ENCODE measurements around the gene UBE2F. TPM values are rescaled to one million over a fixed set of nuclear protein-coding genes. Genes with fewer than 3 reads are reported as not detected.

The UBE2F gene
- total and polyA plus RNA-seq, 2 of the 13 experiments (the other 11 are each of a cell fraction or from before 2014, with no cell fraction given): 35.4 to 73.1 TPM

DNA sequence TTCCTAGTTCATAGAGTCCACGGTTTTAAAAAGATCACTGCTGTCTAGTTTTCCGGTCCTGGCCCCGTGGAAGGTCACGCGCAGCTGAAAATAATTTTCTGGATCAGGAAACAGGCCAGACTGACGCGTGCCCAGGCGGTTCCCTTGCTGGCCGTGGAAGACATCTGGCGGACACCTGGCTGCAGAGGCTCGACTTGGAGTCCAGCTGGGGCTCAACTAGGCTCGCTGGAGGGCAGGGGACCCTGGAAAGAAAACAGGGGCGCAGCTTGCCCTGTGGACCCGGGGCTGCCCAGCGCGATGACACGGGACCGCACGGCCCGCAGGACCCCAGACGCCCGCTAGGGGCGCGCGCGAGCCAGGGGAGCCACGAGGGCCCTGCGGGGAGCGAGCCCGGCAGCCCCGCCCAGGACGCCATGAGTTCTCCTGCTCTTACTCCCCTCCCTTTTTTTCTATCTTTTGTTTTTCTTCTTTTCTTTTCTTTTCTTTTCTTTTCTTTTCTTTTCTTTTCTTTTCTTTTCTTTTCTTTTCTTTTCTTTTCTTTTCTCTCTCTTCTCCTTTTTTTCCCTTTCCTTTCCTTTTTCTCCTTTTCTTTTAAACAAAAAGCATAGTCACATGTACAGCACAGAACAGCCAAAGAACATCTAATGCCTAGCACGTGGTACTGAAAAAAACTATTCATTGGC is 43.2 kb upstream of the UBE2F start (continued):
- TF ChIP-seq, protein P1, sequence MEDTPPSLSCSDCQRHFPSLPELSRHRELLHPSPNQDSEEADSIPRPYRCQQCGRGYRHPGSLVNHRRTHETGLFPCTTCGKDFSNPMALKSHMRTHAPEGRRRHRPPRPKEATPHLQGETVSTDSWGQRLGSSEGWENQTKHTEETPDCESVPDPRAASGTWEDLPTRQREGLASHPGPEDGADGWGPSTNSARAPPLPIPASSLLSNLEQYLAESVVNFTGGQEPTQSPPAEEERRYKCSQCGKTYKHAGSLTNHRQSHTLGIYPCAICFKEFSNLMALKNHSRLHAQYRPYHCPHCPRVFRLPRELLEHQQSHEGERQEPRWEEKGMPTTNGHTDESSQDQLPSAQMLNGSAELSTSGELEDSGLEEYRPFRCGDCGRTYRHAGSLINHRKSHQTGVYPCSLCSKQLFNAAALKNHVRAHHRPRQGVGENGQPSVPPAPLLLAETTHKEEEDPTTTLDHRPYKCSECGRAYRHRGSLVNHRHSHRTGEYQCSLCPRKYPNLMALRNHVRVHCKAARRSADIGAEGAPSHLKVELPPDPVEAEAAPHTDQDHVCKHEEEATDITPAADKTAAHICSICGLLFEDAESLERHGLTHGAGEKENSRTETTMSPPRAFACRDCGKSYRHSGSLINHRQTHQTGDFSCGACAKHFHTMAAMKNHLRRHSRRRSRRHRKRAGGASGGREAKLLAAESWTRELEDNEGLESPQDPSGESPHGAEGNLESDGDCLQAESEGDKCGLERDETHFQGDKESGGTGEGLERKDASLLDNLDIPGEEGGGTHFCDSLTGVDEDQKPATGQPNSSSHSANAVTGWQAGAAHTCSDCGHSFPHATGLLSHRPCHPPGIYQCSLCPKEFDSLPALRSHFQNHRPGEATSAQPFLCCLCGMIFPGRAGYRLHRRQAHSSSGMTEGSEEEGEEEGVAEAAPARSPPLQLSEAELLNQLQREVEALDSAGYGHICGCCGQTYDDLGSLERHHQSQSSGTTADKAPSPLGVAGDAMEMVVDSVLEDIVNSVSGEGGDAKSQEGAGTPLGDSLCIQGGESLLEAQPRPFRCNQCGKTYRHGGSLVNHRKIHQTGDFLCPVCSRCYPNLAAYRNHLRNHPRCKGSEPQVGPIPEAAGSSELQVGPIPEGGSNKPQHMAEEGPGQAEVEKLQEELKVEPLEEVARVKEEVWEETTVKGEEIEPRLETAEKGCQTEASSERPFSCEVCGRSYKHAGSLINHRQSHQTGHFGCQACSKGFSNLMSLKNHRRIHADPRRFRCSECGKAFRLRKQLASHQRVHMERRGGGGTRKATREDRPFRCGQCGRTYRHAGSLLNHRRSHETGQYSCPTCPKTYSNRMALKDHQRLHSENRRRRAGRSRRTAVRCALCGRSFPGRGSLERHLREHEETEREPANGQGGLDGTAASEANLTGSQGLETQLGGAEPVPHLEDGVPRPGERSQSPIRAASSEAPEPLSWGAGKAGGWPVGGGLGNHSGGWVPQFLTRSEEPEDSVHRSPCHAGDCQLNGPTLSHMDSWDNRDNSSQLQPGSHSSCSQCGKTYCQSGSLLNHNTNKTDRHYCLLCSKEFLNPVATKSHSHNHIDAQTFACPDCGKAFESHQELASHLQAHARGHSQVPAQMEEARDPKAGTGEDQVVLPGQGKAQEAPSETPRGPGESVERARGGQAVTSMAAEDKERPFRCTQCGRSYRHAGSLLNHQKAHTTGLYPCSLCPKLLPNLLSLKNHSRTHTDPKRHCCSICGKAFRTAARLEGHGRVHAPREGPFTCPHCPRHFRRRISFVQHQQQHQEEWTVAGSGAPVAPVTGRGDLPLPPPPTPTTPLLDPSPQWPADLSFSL (CRISPR knock-in tag; IDR thresholded peaks at IDR 0.05): no peak
- TF ChIP-seq, protein P2, sequence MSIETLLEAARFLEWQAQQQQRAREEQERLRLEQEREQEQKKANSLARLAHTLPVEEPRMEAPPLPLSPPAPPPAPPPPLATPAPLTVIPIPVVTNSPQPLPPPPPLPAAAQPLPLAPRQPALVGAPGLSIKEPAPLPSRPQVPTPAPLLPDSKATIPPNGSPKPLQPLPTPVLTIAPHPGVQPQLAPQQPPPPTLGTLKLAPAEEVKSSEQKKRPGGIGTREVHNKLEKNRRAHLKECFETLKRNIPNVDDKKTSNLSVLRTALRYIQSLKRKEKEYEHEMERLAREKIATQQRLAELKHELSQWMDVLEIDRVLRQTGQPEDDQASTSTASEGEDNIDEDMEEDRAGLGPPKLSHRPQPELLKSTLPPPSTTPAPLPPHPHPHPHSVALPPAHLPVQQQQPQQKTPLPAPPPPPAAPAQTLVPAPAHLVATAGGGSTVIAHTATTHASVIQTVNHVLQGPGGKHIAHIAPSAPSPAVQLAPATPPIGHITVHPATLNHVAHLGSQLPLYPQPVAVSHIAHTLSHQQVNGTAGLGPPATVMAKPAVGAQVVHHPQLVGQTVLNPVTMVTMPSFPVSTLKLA (IDR thresholded peaks at IDR 0.05): peak; percentile 71
- TF ChIP-seq ZNF20 (CRISPR knock-in tag; IDR thresholded peaks at IDR 0.05): no peak
- peak; percentile 35; the same call in 1 of the 2 replicates for TF ChIP-seq POGZ (CRISPR knock-in tag; IDR thresholded peaks at IDR 0.05)
- no peak for TF ChIP-seq ZMYM3 (CRISPR knock-in tag; IDR thresholded peaks at IDR 0.05)
- no peak for TF ChIP-seq KAT8 (CRISPR knock-in tag; IDR thresholded peaks at IDR 0.05)
- TF ChIP-seq, protein P3, sequence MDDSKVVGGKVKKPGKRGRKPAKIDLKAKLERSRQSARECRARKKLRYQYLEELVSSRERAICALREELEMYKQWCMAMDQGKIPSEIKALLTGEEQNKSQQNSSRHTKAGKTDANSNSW (CRISPR knock-in tag; IDR thresholded peaks at IDR 0.05; ENCODE audit: borderline replicate concordance): no peak
- TF ChIP-seq NPAS2 (CRISPR knock-in tag; IDR thresholded peaks at IDR 0.05; ENCODE audit: borderline replicate concordance): no peak
- TF ChIP-seq NFE2L2 (IDR thresholded peaks at IDR 0.05; ENCODE audit: low read length): no peak
- no peak for TF ChIP-seq CBX2 (IDR thresholded peaks at IDR 0.05; ENCODE audit: low read depth, low read length)
- TF ChIP-seq CBX2 (CRISPR knock-in tag; IDR thresholded peaks at IDR 0.05; ENCODE audit: low read depth): no peak; the same call in 1 of the 2 replicates
- no peak for TF ChIP-seq ARHGAP35 (CRISPR knock-in tag; IDR thresholded peaks at IDR 0.05; ENCODE audit: borderline replicate concordance)
- TF ChIP-seq MAF1 (CRISPR knock-in tag; IDR thresholded peaks at IDR 0.05; ENCODE audit: borderline replicate concordance): no peak
- TF ChIP-seq, protein P4, sequence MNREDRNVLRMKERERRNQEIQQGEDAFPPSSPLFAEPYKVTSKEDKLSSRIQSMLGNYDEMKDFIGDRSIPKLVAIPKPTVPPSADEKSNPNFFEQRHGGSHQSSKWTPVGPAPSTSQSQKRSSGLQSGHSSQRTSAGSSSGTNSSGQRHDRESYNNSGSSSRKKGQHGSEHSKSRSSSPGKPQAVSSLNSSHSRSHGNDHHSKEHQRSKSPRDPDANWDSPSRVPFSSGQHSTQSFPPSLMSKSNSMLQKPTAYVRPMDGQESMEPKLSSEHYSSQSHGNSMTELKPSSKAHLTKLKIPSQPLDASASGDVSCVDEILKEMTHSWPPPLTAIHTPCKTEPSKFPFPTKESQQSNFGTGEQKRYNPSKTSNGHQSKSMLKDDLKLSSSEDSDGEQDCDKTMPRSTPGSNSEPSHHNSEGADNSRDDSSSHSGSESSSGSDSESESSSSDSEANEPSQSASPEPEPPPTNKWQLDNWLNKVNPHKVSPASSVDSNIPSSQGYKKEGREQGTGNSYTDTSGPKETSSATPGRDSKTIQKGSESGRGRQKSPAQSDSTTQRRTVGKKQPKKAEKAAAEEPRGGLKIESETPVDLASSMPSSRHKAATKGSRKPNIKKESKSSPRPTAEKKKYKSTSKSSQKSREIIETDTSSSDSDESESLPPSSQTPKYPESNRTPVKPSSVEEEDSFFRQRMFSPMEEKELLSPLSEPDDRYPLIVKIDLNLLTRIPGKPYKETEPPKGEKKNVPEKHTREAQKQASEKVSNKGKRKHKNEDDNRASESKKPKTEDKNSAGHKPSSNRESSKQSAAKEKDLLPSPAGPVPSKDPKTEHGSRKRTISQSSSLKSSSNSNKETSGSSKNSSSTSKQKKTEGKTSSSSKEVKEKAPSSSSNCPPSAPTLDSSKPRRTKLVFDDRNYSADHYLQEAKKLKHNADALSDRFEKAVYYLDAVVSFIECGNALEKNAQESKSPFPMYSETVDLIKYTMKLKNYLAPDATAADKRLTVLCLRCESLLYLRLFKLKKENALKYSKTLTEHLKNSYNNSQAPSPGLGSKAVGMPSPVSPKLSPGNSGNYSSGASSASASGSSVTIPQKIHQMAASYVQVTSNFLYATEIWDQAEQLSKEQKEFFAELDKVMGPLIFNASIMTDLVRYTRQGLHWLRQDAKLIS (CRISPR knock-in tag; IDR thresholded peaks at IDR 0.05): no peak
- TF ChIP-seq FLYWCH1 (CRISPR knock-in tag; IDR thresholded peaks at IDR 0.05): no peak
- TF ChIP-seq SIN3A (IDR thresholded peaks at IDR 0.05; ENCODE audit: borderline replicate concordance, low read depth, low read length): no peak
- TF ChIP-seq, protein P5, sequence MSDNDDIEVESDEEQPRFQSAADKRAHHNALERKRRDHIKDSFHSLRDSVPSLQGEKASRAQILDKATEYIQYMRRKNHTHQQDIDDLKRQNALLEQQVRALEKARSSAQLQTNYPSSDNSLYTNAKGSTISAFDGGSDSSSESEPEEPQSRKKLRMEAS (IDR thresholded peaks at IDR 0.05): peak; percentile 80
- no peak for TF ChIP-seq KMT2B (CRISPR knock-in tag; IDR thresholded peaks at IDR 0.05)
